ENCODE data around the gene OCA2.

DNA sequence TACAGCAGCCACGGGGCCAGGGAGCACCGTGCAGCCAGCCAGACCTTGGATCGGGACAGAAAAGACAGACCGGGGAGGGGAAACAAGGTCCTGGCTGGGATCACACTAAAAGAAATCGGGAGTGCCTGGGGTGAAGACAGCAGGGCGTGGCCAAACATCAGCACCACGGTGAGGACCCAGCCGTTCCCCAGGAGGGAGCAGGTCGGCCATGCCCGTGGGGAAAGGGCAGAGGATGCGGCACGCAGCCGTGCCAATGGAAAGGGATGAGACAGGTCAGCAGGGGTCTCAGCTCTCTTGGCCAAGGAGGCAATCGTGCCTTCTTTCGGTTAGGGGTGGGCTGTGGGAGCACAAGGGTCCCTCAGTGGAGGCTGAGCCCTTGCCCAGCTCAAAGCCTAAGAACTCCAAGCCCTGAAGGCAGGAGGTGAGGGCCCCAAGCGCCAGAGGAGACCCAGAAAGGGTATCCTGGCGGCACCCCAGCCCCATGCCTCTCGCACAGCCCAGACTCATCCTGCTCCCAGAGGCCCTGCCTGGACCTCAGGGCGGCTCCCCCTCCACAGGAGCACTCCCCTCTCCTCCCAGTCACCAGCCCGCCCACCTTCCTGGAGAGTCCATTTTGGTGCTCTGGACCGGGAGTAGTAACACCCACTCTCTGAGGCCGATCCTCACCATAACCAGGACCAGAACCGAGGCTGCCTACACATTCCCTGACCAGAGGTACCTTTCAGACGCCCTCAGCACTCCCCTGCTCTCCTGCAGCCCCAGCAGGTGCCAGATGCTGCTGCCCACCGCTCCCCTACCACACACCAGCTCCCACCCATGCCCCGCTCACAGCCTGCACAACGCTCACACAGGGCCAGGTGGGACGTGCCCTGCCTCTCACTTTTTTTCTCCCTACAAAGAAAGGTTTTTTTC lies 23.2 kb upstream of the OCA2 start:
- TF ChIP-seq CTCF (conservative IDR thresholded peaks at IDR 0.05; ENCODE audit: low read length), result no peak
- no peak for TF ChIP-seq EZH2phosphoT487 (IDR thresholded peaks at IDR 0.05; ENCODE audit: borderline replicate concordance)

Measured in Loucy (cell line).